Measurements from ENCODE around the gene ATP13A4.

- TF ChIP-seq EP300 (IDR thresholded peaks at IDR 0.05) = no peak
- TF ChIP-seq CTCF (IDR thresholded peaks at IDR 0.05) = no peak
These were observed 8.7 kb upstream of the ATP13A4 start for GRCh38 chr3:193563426-193563825.
